ENCODE measurements around the gene WWOX.

- no peak for TF ChIP-seq CTCF (IDR thresholded peaks at IDR 0.05; ENCODE audit: low read depth, low read length)
- no peak for TF ChIP-seq POLR2A (IDR thresholded peaks at IDR 0.05; ENCODE audit: extremely low read depth, insufficient read length)
- no peak for TF ChIP-seq MAX (IDR thresholded peaks at IDR 0.05; ENCODE audit: low read depth, low read length)
Observed at GRCh38 chr16:78851266-78851665, 751.8 kb downstream of the WWOX start.

All from NB4 (cell line).